Measurements from ENCODE around the gene VPS16. TPM values are rescaled to one million over a fixed set of nuclear protein-coding genes. Genes with fewer than 3 reads are reported as not detected.

VPS16 gene
- total and polyA plus RNA-seq, 7 experiments from 2014 or later = 25.0 to 62.4 (median 54.0) TPM

- Mint-ChIP-seq H3K4me3 (peak overlapping the region in 5 of 10 donors; percentile 1 to 40 (median 39)), H3K36me3 (peaks cover 0 to 18% (median 4%) of the 10 kb centered on the region in 5 donors), H3K4me1 (peaks cover 35 to 81% (median 69%) of the 10 kb centered on the region in 7 donors), H3K27me3 (no peaks in the 10 kb centered on the region), H3K9me3 (no peaks in the 10 kb centered on the region), H3K27ac (peak overlapping the region in 1 of 9 donors; percentile 29)
- peaks cover 3 to 30% of the 10 kb centered on the region in 2 donors for H3K4me1 ChIP-seq (ENCODE audit: control insufficient read depth in 2 of 2, insufficient read depth in 2 of 2, low read length in 2 of 2)
- H3K27me3 ChIP-seq (ENCODE audit: control insufficient read depth in 2 of 2, insufficient read depth in 2 of 2, low read length in 2 of 2) = no peaks in the 10 kb centered on the region
- DNase-seq (no peak), ATAC-seq (no peak)
- CTCF ChIA-PET = interaction anchor here (0.6 to 1.0 kb wide), 2 partner anchors 39 to 47 kb away, joined by 3 to 4 read pairs; no protein-coding TSS in a partner anchor
- no peaks in the 10 kb centered on the region for H3K36me3 ChIP-seq (ENCODE audit: control insufficient read depth in 2 of 3, insufficient read depth in 3 of 3, low read length in 3 of 3)
- no peak overlapping the region for H3K27ac ChIP-seq (ENCODE audit: low read depth, low read length)
- POLR2A ChIA-PET = interaction anchor here (1.3 kb wide), 1 partner anchor 20 kb away, joined by 3 read pairs; no protein-coding TSS in a partner anchor
- H3K9me3 ChIP-seq (ENCODE audit: control insufficient read depth in 2 of 3, low read length in 3 of 3) = no peaks in the 10 kb centered on the region
- intact Hi-C loops (cut with micrococcal nuclease) = no loop called here
- no peak overlapping the region for H3K4me3 ChIP-seq (ENCODE audit: low read length)
Measured at GRCh38 chr20:2883726-2884637, 43.4 kb downstream of the VPS16 start.

- DNase-seq = no peak
- POLR2A ChIA-PET = interaction anchor here (0.6 to 1.5 kb wide), 2 partner anchors 17 to 24 kb away, joined by 3 to 5 read pairs; no protein-coding TSS in a partner anchor
- Mint-ChIP-seq H3K36me3 (peaks cover 0 to 20% (median 13%) of the 10 kb centered on the region in 5 donors), H3K4me1 (peaks cover 46 to 92% (median 74%) of the 10 kb centered on the region in 7 donors), H3K9me3 (peaks cover 0 to 4% (median 0%) of the 10 kb centered on the region in 11 donors), H3K27me3 (no peaks in the 10 kb centered on the region), H3K27ac (no peak overlapping the region), H3K4me3 (peak overlapping the region in 5 of 10 donors; percentile 11 to 42 (median 34))
- H3K27ac ChIP-seq (ENCODE audit: low read depth, low read length) = no peak overlapping the region
- H3K9me3 ChIP-seq (ENCODE audit: control insufficient read depth in 2 of 3, low read length in 3 of 3) = no peaks in the 10 kb centered on the region
- no peaks in the 10 kb centered on the region for H3K27me3 ChIP-seq (ENCODE audit: control insufficient read depth in 2 of 2, insufficient read depth in 2 of 2, low read length in 2 of 2)
- H3K36me3 ChIP-seq (ENCODE audit: control insufficient read depth in 2 of 3, insufficient read depth in 3 of 3, low read length in 3 of 3) = no peaks in the 10 kb centered on the region
- no peak for ATAC-seq
- peaks cover 3 to 33% of the 10 kb centered on the region in 2 donors for H3K4me1 ChIP-seq (ENCODE audit: control insufficient read depth in 2 of 2, insufficient read depth in 2 of 2, low read length in 2 of 2)
- intact Hi-C loops (cut with micrococcal nuclease) = no loop called here
- no peak overlapping the region for H3K4me3 ChIP-seq (ENCODE audit: low read length)
- CTCF ChIA-PET = interaction anchor here (1.6 kb wide), 1 partner anchor 15 kb away, joined by 5 read pairs; the partner anchor contains the start of gene PTPRA
Measured at GRCh38 chr20:2887715-2888114, 47.2 kb downstream of the VPS16 start.

GRCh38 chr20:2888224-2888955 lies 47.8 kb downstream of the VPS16 start:
- Histone ChIP-seq H3K4me1 (ENCODE audit: control insufficient read depth in 2 of 2, insufficient read depth in 2 of 2, low read length in 2 of 2) (peaks cover 3 to 30% of the 10 kb centered on the region in 2 donors), H3K27ac (ENCODE audit: low read depth, low read length) (no peak overlapping the region), H3K9me3 (ENCODE audit: control insufficient read depth in 2 of 3, low read length in 3 of 3) (no peaks in the 10 kb centered on the region), H3K4me3 (ENCODE audit: low read length) (no peak overlapping the region), H3K27me3 (ENCODE audit: control insufficient read depth in 2 of 2, insufficient read depth in 2 of 2, low read length in 2 of 2) (no peaks in the 10 kb centered on the region), H3K36me3 (ENCODE audit: control insufficient read depth in 2 of 3, insufficient read depth in 3 of 3, low read length in 3 of 3) (no peaks in the 10 kb centered on the region)
- H3K27ac Mint-ChIP-seq = peak overlapping the region in 1 of 9 donors; percentile 37
- no peak for DNase-seq
- peak overlapping the region in 4 of 10 donors; percentile 1 to 42 (median 30) for H3K4me3 Mint-ChIP-seq
- POLR2A ChIA-PET = interaction anchor here (0.8 to 1.5 kb wide), 2 partner anchors 17 to 88 kb away, joined by 3 to 5 read pairs; partner anchors contain the start of gene CPXM1
- no peak for ATAC-seq
- intact Hi-C loops (cut with micrococcal nuclease) = no loop called here
- CTCF ChIA-PET = interaction anchor here (1.6 kb wide), 1 partner anchor 16 kb away, joined by 5 read pairs; the partner anchor contains the start of gene PTPRA
- peaks cover 0 to 4% (median 0%) of the 10 kb centered on the region in 11 donors for H3K9me3 Mint-ChIP-seq
- H3K36me3 Mint-ChIP-seq = peaks cover 0 to 23% (median 13%) of the 10 kb centered on the region in 5 donors
- peaks cover 46 to 92% (median 78%) of the 10 kb centered on the region in 7 donors for H3K4me1 Mint-ChIP-seq
- H3K27me3 Mint-ChIP-seq = no peaks in the 10 kb centered on the region

GRCh38 chr20:2889209-2889608 lies 48.7 kb downstream of the VPS16 start:
- ATAC-seq (no peak), DNase-seq (no peak)
- intact Hi-C loops (cut with micrococcal nuclease) = no loop called here
- H3K4me1 Mint-ChIP-seq = peaks cover 43 to 85% (median 73%) of the 10 kb centered on the region in 7 donors
- H3K4me3 Mint-ChIP-seq = peak overlapping the region in 1 of 10 donors; percentile 23
- Histone ChIP-seq H3K27me3 (ENCODE audit: control insufficient read depth in 2 of 2, insufficient read depth in 2 of 2, low read length in 2 of 2) (no peaks in the 10 kb centered on the region), H3K4me1 (ENCODE audit: control insufficient read depth in 2 of 2, insufficient read depth in 2 of 2, low read length in 2 of 2) (peaks cover 3 to 30% of the 10 kb centered on the region in 2 donors), H3K27ac (ENCODE audit: low read depth, low read length) (no peak overlapping the region), H3K36me3 (ENCODE audit: control insufficient read depth in 2 of 3, insufficient read depth in 3 of 3, low read length in 3 of 3) (no peaks in the 10 kb centered on the region), H3K4me3 (ENCODE audit: low read length) (no peak overlapping the region), H3K9me3 (ENCODE audit: control insufficient read depth in 2 of 3, low read length in 3 of 3) (no peaks in the 10 kb centered on the region)
- CTCF ChIA-PET = no interaction called here
- H3K9me3 Mint-ChIP-seq = peaks cover 0 to 5% (median 0%) of the 10 kb centered on the region in 11 donors
- H3K27ac Mint-ChIP-seq = peak overlapping the region in 3 of 9 donors; percentile 10 to 41 (median 37)
- H3K27me3 Mint-ChIP-seq = no peaks in the 10 kb centered on the region
- POLR2A ChIA-PET = interaction anchor here (0.7 to 1.5 kb wide), 2 partner anchors 13 to 18 kb away, joined by 4 to 5 read pairs; no protein-coding TSS in a partner anchor
- peaks cover 0 to 24% (median 15%) of the 10 kb centered on the region in 5 donors for H3K36me3 Mint-ChIP-seq

- Histone ChIP-seq H3K36me3 (ENCODE audit: control insufficient read depth in 2 of 3, insufficient read depth in 3 of 3, low read length in 3 of 3) (no peaks in the 10 kb centered on the region), H3K4me1 (ENCODE audit: control insufficient read depth in 2 of 2, insufficient read depth in 2 of 2, low read length in 2 of 2) (peaks cover 3 to 30% of the 10 kb centered on the region in 2 donors), H3K9me3 (ENCODE audit: control insufficient read depth in 2 of 3, low read length in 3 of 3) (no peaks in the 10 kb centered on the region), H3K27ac (ENCODE audit: low read depth, low read length) (no peak overlapping the region), H3K4me3 (ENCODE audit: low read length) (no peak overlapping the region), H3K27me3 (ENCODE audit: control insufficient read depth in 2 of 2, insufficient read depth in 2 of 2, low read length in 2 of 2) (no peaks in the 10 kb centered on the region)
- ChIA-PET CTCF (no interaction called here), POLR2A (interaction anchor here (0.7 kb wide), 1 partner anchor 14 kb away, joined by 4 read pairs; no protein-coding TSS in a partner anchor)
- ATAC-seq (no peak), DNase-seq (no peak)
- intact Hi-C loops (cut with micrococcal nuclease) = no loop called here
- Mint-ChIP-seq H3K4me1 (peaks cover 38 to 79% (median 71%) of the 10 kb centered on the region in 7 donors), H3K9me3 (peaks cover 0 to 6% (median 2%) of the 10 kb centered on the region in 11 donors), H3K4me3 (peak overlapping the region in 1 of 10 donors; percentile 11), H3K36me3 (peaks cover 0 to 26% (median 16%) of the 10 kb centered on the region in 5 donors), H3K27me3 (no peaks in the 10 kb centered on the region), H3K27ac (peak overlapping the region in 2 of 9 donors; percentile 13 to 34)
Measured at GRCh38 chr20:2889797-2890196, 49.3 kb downstream of the VPS16 start.

- ChIA-PET POLR2A (no interaction called here), CTCF (no interaction called here)
- Mint-ChIP-seq H3K36me3 (peaks cover 0 to 29% (median 18%) of the 10 kb centered on the region in 5 donors), H3K4me3 (peak overlapping the region in 1 of 10 donors; percentile 22), H3K4me1 (peaks cover 30 to 69% (median 61%) of the 10 kb centered on the region in 7 donors), H3K27me3 (no peaks in the 10 kb centered on the region), H3K27ac (peak overlapping the region in 3 of 9 donors; percentile 19 to 69 (median 63)), H3K9me3 (peaks cover 0 to 9% (median 2%) of the 10 kb centered on the region in 11 donors)
- Histone ChIP-seq H3K4me3 (ENCODE audit: low read length) (no peak overlapping the region), H3K36me3 (ENCODE audit: control insufficient read depth in 2 of 3, insufficient read depth in 3 of 3, low read length in 3 of 3) (no peaks in the 10 kb centered on the region), H3K27ac (ENCODE audit: low read depth, low read length) (no peak overlapping the region), H3K4me1 (ENCODE audit: control insufficient read depth in 2 of 2, insufficient read depth in 2 of 2, low read length in 2 of 2) (peaks cover 3 to 24% of the 10 kb centered on the region in 2 donors), H3K27me3 (ENCODE audit: control insufficient read depth in 2 of 2, insufficient read depth in 2 of 2, low read length in 2 of 2) (no peaks in the 10 kb centered on the region), H3K9me3 (ENCODE audit: control insufficient read depth in 2 of 3, low read length in 3 of 3) (no peaks in the 10 kb centered on the region)
- ATAC-seq (no peak), DNase-seq (no peak)
- intact Hi-C loops (cut with micrococcal nuclease) = no loop called here
Measured at GRCh38 chr20:2890742-2891141, 50.2 kb downstream of the VPS16 start.
